Ecto neural progenitor cell (in vitro differentiated cells): ENCODE results near the gene ZCCHC2.

Experiments
- DNase-seq: peaks from one replicate; pipeline ENCODE4 v3.0.0-alpha.2; 2018; ENCODE audit warnings: low spot score

The ZCCHC2 gene

GRCh38 chr18:62510789-62511188 is 12.0 kb upstream of the ZCCHC2 start:
- DNase-seq, result no peak

GRCh38 chr18:62512532-62512931 is 10.3 kb upstream of the ZCCHC2 start:
- no peak for DNase-seq

- DNase-seq, result no peak
Observed at GRCh38 chr18:62512996-62513395, 9.8 kb upstream of the ZCCHC2 start.

GRCh38 chr18:62514570-62514969 is 8.3 kb upstream of the ZCCHC2 start:
- no peak for DNase-seq

GRCh38 chr18:62516242-62516641 is 6.6 kb upstream of the ZCCHC2 start:
- DNase-seq, result no peak

- DNase-seq, result no peak
Observed at GRCh38 chr18:62518460-62519375, 4.1 kb upstream of the ZCCHC2 start.

GRCh38 chr18:62519684-62520083 is 3.1 kb upstream of the ZCCHC2 start:
- no peak for DNase-seq

- no peak for DNase-seq
Observed at GRCh38 chr18:62521082-62521481, 1.7 kb upstream of the ZCCHC2 start.

GRCh38 chr18:62521593-62521992 is 1.2 kb upstream of the ZCCHC2 start:
- DNase-seq, result no peak

- DNase-seq, result no peak
Observed at GRCh38 chr18:62522178-62522503, 684 bp upstream of the ZCCHC2 start.

- DNase-seq, result no peak
Observed at GRCh38 chr18:62523255-62523588, 397 bp downstream of the ZCCHC2 start.

GRCh38 chr18:62523631-62524439 is 1.0 kb downstream of the ZCCHC2 start:
- DNase-seq, result peak; percentile 65

- peak; percentile 80 for DNase-seq
Observed at GRCh38 chr18:62524440-62525200, 1.8 kb downstream of the ZCCHC2 start.

GRCh38 chr18:62525608-62526007 is 2.8 kb downstream of the ZCCHC2 start:
- DNase-seq, result no peak

- peak; percentile 87 for DNase-seq
Observed at GRCh38 chr18:62526098-62527025, 3.5 kb downstream of the ZCCHC2 start.

GRCh38 chr18:62529597-62529996 is 6.8 kb downstream of the ZCCHC2 start:
- no peak for DNase-seq

GRCh38 chr18:62531078-62531477 is 8.3 kb downstream of the ZCCHC2 start:
- DNase-seq, result no peak

- DNase-seq, result no peak
Observed at GRCh38 chr18:62531931-62532330, 9.1 kb downstream of the ZCCHC2 start.

GRCh38 chr18:62536005-62536404 is 13.2 kb downstream of the ZCCHC2 start:
- DNase-seq, result no peak

GRCh38 chr18:62537042-62537894 is 14.4 kb downstream of the ZCCHC2 start:
- no peak for DNase-seq

- DNase-seq, result no peak
Observed at GRCh38 chr18:62537946-62538345, 15.1 kb downstream of the ZCCHC2 start.
